H1 (cell line): ENCODE measurements around the gene SLC25A6.

Source experiments
- BCL11A ChIP-seq, 2 experiments: IDR thresholded peaks; one replicate each; pipeline ENCODE4 v1.6.1; 2011; ENCODE audit warnings: low read depth in 2 of 2, low read length in 2 of 2, mild to moderate bottlenecking in 2 of 2
- EGR1 ChIP-seq: IDR thresholded peaks from 2 replicates; pipeline ENCODE4 v1.6.1; 2011; ENCODE audit warnings: low read depth, low read length, borderline replicate concordance
- GABPA ChIP-seq: IDR thresholded peaks from 2 replicates; pipeline ENCODE4 v1.6.1; 2011; ENCODE audit warnings: mild to moderate bottlenecking, low read length, moderate library complexity, borderline replicate concordance; ENCODE audit not compliant: insufficient read depth
- NRF1 ChIP-seq: IDR thresholded peaks from 2 replicates; pipeline ENCODE4 v1.6.1; 2011; ENCODE audit warnings: mild to moderate bottlenecking, low read depth, low read length, improper control_type of control experiment
- POLR2AphosphoS5 ChIP-seq: IDR thresholded peaks from 2 replicates; pipeline ENCODE4 v1.6.1; 2011; ENCODE audit warnings: low read depth, low read length
- SAP30 ChIP-seq: fragments of 300-600 bp; sonication (generic); IDR thresholded peaks from 2 replicates; pipeline ENCODE4 v1.7.1; 2012; ENCODE audit warnings: low read length, moderate library complexity, mild to moderate bottlenecking, inconsistent platforms; ENCODE audit not compliant: insufficient read depth, insufficient replicate concordance
- SIN3A ChIP-seq, 2 experiments: IDR thresholded peaks in 1 of 2; conservative IDR thresholded peaks in 1 of 2; 2 replicates each; pipeline ENCODE4 v1.6.1; 2011 to 2012; ENCODE audit warnings: low read length in 2 of 2, improper control_type of control experiment in 1 of 2, low read depth in 1 of 2, mild to moderate bottlenecking in 1 of 2
- SUZ12 ChIP-seq: fragments of 200-600 bp; sonication (generic); IDR thresholded peaks from 2 replicates; pipeline ENCODE4 v1.6.1; 2012; ENCODE audit warnings: mild to moderate bottlenecking, inconsistent platforms, low read length, moderate library complexity, mixed read lengths
- TF ChIP-seq, protein P1 (sequence below): IDR thresholded peaks from 2 replicates; pipeline ENCODE4 v1.6.1; 2012; ENCODE audit warnings: low read length, inconsistent platforms
- TF ChIP-seq, protein P2 (sequence below), 3 experiments: IDR thresholded peaks; 1 replicate in 2 of 3; 2 replicates in 1 of 3; pipeline versions ENCODE4 v1.5.1 to v1.6.1; 2011; ENCODE audit warnings: low read length in 3 of 3, mild to moderate bottlenecking in 3 of 3, inconsistent platforms in 2 of 3, low read depth in 1 of 3, moderate library complexity in 1 of 3; ENCODE audit not compliant: insufficient read depth in 1 of 3; ENCODE audit errors: control extremely low read depth in 1 of 3
- TF ChIP-seq, protein P3 (sequence below): fragments of 300-600 bp; sonication (generic); IDR thresholded peaks from 2 replicates; pipeline ENCODE4 v1.7.1; 2012; ENCODE audit warnings: low read length, moderate library complexity, mild to moderate bottlenecking, inconsistent platforms; ENCODE audit not compliant: insufficient replicate concordance

- TF ChIP-seq NRF1 (no peak), POLR2AphosphoS5 (no peak), SAP30 (no peak), GABPA (no peak), EGR1 (no peak), SUZ12 (no peak), BCL11A (IDR thresholded peaks at IDR 0.05; ENCODE audit: low read depth in 2 of 2, low read length in 2 of 2) (no peak), SIN3A (conservative IDR thresholded peaks at IDR 0.05 in 1 of 2, IDR thresholded peaks at IDR 0.05 in 1 of 2; ENCODE audit: low read depth in 1 of 2, low read length in 2 of 2) (no peak)
- TF ChIP-seq, protein P1, sequence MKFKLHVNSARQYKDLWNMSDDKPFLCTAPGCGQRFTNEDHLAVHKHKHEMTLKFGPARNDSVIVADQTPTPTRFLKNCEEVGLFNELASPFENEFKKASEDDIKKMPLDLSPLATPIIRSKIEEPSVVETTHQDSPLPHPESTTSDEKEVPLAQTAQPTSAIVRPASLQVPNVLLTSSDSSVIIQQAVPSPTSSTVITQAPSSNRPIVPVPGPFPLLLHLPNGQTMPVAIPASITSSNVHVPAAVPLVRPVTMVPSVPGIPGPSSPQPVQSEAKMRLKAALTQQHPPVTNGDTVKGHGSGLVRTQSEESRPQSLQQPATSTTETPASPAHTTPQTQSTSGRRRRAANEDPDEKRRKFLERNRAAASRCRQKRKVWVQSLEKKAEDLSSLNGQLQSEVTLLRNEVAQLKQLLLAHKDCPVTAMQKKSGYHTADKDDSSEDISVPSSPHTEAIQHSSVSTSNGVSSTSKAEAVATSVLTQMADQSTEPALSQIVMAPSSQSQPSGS, result no peak
- TF ChIP-seq, protein P2, sequence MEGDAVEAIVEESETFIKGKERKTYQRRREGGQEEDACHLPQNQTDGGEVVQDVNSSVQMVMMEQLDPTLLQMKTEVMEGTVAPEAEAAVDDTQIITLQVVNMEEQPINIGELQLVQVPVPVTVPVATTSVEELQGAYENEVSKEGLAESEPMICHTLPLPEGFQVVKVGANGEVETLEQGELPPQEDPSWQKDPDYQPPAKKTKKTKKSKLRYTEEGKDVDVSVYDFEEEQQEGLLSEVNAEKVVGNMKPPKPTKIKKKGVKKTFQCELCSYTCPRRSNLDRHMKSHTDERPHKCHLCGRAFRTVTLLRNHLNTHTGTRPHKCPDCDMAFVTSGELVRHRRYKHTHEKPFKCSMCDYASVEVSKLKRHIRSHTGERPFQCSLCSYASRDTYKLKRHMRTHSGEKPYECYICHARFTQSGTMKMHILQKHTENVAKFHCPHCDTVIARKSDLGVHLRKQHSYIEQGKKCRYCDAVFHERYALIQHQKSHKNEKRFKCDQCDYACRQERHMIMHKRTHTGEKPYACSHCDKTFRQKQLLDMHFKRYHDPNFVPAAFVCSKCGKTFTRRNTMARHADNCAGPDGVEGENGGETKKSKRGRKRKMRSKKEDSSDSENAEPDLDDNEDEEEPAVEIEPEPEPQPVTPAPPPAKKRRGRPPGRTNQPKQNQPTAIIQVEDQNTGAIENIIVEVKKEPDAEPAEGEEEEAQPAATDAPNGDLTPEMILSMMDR (IDR thresholded peaks at IDR 0.05; ENCODE audit: control extremely low read depth in 1 of 3, insufficient read depth in 1 of 3, low read depth in 1 of 3, low read length in 3 of 3), result no peak
- TF ChIP-seq, protein P3, sequence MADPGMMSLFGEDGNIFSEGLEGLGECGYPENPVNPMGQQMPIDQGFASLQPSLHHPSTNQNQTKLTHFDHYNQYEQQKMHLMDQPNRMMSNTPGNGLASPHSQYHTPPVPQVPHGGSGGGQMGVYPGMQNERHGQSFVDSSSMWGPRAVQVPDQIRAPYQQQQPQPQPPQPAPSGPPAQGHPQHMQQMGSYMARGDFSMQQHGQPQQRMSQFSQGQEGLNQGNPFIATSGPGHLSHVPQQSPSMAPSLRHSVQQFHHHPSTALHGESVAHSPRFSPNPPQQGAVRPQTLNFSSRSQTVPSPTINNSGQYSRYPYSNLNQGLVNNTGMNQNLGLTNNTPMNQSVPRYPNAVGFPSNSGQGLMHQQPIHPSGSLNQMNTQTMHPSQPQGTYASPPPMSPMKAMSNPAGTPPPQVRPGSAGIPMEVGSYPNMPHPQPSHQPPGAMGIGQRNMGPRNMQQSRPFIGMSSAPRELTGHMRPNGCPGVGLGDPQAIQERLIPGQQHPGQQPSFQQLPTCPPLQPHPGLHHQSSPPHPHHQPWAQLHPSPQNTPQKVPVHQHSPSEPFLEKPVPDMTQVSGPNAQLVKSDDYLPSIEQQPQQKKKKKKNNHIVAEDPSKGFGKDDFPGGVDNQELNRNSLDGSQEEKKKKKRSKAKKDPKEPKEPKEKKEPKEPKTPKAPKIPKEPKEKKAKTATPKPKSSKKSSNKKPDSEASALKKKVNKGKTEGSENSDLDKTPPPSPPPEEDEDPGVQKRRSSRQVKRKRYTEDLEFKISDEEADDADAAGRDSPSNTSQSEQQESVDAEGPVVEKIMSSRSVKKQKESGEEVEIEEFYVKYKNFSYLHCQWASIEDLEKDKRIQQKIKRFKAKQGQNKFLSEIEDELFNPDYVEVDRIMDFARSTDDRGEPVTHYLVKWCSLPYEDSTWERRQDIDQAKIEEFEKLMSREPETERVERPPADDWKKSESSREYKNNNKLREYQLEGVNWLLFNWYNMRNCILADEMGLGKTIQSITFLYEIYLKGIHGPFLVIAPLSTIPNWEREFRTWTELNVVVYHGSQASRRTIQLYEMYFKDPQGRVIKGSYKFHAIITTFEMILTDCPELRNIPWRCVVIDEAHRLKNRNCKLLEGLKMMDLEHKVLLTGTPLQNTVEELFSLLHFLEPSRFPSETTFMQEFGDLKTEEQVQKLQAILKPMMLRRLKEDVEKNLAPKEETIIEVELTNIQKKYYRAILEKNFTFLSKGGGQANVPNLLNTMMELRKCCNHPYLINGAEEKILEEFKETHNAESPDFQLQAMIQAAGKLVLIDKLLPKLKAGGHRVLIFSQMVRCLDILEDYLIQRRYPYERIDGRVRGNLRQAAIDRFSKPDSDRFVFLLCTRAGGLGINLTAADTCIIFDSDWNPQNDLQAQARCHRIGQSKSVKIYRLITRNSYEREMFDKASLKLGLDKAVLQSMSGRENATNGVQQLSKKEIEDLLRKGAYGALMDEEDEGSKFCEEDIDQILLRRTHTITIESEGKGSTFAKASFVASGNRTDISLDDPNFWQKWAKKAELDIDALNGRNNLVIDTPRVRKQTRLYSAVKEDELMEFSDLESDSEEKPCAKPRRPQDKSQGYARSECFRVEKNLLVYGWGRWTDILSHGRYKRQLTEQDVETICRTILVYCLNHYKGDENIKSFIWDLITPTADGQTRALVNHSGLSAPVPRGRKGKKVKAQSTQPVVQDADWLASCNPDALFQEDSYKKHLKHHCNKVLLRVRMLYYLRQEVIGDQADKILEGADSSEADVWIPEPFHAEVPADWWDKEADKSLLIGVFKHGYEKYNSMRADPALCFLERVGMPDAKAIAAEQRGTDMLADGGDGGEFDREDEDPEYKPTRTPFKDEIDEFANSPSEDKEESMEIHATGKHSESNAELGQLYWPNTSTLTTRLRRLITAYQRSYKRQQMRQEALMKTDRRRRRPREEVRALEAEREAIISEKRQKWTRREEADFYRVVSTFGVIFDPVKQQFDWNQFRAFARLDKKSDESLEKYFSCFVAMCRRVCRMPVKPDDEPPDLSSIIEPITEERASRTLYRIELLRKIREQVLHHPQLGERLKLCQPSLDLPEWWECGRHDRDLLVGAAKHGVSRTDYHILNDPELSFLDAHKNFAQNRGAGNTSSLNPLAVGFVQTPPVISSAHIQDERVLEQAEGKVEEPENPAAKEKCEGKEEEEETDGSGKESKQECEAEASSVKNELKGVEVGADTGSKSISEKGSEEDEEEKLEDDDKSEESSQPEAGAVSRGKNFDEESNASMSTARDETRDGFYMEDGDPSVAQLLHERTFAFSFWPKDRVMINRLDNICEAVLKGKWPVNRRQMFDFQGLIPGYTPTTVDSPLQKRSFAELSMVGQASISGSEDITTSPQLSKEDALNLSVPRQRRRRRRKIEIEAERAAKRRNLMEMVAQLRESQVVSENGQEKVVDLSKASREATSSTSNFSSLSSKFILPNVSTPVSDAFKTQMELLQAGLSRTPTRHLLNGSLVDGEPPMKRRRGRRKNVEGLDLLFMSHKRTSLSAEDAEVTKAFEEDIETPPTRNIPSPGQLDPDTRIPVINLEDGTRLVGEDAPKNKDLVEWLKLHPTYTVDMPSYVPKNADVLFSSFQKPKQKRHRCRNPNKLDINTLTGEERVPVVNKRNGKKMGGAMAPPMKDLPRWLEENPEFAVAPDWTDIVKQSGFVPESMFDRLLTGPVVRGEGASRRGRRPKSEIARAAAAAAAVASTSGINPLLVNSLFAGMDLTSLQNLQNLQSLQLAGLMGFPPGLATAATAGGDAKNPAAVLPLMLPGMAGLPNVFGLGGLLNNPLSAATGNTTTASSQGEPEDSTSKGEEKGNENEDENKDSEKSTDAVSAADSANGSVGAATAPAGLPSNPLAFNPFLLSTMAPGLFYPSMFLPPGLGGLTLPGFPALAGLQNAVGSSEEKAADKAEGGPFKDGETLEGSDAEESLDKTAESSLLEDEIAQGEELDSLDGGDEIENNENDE, result no peak
Measured at GRCh38 chrX:1341545-1342184, 50.2 kb downstream of the SLC25A6 start.
